Fibroblast of pulmonary artery (primary cell): ENCODE results near the gene TBL1Y.
"Not testable (repeated sequence)": the region's sequence is repeated elsewhere in the genome, so short reads cannot be mapped to it uniquely, and the experiment has no call there.

Source experiments
- DNase-seq: peaks from one replicate; pipeline ENCODE4 v3.0.0-alpha.2; 2010; ENCODE audit warnings: low read depth
- H3K4me3 ChIP-seq: replicated peaks from 2 replicates; pipeline ENCODE4 v1.5.1; 2011; ENCODE audit warnings: low read depth, mild to moderate bottlenecking, control low read depth, low read length, moderate library complexity
- TF ChIP-seq, protein P1 (sequence below): IDR thresholded peaks from 2 replicates; pipeline ENCODE4 v1.5.1; 2011; ENCODE audit warnings: mild to moderate bottlenecking, control low read depth, low read length, inconsistent platforms; ENCODE audit errors: missing control alignments

The TBL1Y gene

DNA sequence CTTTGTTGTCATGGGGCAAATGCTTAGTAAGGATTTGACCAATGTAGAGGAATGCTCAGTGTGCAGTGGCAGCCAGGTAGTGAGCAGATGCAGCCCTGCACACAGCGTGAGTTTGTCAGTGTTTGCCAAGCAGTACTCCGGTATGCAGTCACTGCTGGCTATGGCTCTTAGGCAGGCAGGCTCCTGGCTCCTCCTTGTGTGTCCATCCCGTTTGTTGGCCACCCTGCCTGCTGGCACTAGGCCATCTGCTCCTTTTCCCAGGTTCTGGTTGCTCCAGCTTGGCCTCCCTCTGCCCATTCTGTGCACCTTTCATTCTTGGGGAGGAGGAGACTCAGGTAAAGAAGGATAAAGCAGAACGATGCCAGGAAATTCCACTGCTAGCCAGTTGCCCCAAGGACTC is 106.0 kb downstream of the TBL1Y start:
- H3K4me3 ChIP-seq = no peak overlapping the region
- DNase-seq = no peak
- TF ChIP-seq, protein P1, sequence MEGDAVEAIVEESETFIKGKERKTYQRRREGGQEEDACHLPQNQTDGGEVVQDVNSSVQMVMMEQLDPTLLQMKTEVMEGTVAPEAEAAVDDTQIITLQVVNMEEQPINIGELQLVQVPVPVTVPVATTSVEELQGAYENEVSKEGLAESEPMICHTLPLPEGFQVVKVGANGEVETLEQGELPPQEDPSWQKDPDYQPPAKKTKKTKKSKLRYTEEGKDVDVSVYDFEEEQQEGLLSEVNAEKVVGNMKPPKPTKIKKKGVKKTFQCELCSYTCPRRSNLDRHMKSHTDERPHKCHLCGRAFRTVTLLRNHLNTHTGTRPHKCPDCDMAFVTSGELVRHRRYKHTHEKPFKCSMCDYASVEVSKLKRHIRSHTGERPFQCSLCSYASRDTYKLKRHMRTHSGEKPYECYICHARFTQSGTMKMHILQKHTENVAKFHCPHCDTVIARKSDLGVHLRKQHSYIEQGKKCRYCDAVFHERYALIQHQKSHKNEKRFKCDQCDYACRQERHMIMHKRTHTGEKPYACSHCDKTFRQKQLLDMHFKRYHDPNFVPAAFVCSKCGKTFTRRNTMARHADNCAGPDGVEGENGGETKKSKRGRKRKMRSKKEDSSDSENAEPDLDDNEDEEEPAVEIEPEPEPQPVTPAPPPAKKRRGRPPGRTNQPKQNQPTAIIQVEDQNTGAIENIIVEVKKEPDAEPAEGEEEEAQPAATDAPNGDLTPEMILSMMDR = no peak

DNA sequence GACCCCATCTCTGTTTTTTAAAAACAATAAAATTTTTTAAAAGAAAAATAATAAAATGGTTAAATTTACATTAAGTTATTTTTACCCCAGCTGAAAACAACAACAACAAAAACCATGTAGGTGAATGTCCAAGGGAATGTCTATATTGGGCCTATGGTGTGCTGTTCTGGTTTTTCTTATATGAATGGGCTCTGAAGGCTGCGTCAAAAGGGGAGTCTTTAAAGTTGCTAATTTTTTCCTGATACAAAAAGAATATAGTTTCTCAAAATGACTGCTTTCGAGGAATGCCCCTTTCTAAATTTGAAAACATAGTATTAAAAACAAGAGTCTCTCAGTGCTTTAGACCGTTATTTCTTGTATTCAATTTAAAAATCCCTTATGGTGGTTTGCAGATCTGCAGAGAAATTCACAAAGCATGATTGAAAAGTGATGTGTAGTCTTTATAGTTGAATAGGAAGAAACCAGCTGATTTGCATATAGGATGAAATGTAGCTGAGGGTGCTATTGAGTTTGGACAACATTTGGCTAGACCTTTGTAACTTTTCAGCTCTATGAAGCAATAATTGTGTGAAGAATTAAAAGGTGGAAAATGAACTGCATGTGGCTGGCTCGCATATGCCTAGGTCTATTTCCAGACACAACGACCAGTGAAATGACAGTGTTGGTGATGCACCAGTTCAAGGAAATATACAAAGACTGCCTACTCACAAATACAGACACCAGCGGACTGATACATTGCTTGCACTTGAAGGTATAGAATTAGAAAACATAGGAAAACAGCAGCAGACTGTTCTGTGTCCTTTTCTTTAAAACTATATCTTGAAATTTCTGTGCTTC is 107.0 kb downstream of the TBL1Y start:
- no peak for DNase-seq
- TF ChIP-seq, protein P1 = no peak
- H3K4me3 ChIP-seq = no peak overlapping the region

DNA sequence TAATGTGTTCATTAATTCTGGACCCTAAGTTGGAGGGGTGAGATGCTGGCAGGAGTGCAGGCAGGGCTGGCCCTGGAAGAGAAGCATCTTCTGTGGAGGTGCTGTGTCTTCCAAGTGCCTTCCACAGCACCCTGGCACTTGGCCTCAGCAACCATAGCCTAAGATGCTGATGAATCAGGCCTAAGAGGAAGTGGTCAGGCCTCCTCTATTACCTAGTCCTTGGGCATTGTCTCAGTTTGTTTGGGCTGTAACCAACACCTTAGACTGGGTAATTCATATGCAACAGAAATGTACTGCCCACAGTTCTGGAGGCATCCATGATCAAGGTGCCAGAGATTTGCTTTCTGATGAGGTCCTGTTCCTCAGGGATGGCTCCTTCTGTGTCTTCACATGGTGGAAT is 128.5 kb downstream of the TBL1Y start:
- H3K4me3 ChIP-seq = no peak overlapping the region
- no peak for DNase-seq
- TF ChIP-seq, protein P1 = no peak

DNA sequence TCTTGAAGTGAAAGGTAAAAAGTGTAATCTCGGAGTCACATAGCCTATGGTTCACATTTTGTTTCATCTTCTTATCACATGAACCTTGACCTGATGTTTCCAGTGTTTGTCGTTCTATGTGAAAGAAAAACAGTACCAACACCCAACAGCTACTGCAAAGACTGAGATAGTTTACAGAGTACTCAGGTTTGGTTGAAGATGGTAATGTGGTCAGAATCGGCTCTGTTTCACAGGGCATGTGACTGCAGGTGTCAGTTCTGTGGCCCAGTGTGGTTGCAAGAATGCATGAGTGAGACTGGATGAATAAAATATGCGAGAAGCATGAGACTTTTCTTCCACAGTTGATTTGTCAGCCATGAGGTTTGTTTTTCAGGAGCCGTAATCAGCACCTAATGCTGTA is 130.2 kb downstream of the TBL1Y start:
- TF ChIP-seq, protein P1 = no peak
- no peak for DNase-seq

DNA sequence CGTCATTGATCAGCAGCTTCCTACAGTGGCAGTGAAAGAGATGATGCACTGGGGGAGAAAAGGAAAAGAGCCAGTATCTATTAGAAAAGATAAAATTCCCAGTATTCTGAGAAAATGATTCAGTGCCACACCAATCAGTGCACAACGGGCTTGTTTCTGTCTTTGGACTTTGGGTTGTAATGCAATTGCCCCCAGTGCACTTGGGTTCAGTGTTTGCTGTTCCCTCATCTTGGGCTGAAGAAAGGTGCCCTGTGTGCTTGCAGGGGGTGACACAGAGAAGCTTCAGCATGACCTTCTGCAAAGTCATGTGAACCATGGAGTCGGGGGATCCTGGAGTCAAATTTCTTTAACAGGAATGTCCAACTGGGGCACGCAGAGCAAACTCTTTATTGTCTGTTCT is 131.5 kb downstream of the TBL1Y start:
- TF ChIP-seq, protein P1 = no peak
- DNase-seq = no peak

More for the DNA sequence above, 130.2 kb downstream of the TBL1Y start:
- no peak overlapping the region for H3K4me3 ChIP-seq

DNA sequence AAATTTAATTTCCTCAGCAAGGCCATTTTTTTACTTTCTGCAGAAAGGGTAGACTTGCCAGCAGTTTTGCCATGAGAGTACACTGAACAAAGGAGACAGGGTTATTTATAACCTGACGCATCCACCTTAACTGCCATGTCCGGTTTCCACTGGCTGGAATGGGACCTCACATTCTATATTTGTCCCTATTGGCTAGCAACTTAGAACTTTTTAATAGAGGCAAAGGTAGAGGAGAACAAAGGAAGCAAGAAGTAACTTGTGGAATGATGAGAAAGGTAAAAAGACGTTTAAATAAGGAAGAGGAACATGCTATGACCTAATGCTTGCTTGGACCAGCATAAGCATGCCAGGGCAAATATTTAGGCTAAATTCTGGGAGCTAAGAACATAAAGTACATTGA is 142.0 kb downstream of the TBL1Y start:
- DNase-seq = not testable (repeated sequence)

More for the DNA sequence above, 131.5 kb downstream of the TBL1Y start:
- H3K4me3 ChIP-seq = no peak overlapping the region

DNA sequence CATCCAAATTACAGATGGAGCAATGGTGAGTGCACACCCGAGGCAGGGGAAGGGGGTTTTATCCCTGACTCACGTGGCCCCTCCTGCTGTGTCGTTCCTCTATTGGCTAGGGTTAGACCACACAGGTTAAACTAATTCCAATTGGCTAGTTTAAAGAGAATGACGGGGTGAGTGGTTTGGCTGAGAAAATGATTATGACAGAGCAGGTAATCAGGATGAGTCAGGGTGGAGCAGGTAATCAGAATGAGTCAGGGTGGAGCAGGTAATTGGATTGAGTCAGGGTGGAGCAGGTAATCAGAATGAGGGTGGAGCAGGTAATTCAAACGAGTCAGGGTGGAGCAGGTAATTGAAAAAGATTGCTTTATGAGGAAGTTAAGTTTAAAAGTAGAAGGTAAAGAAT is 146.4 kb downstream of the TBL1Y start:
- H3K4me3 ChIP-seq = no peak overlapping the region
- TF ChIP-seq, protein P1 = no peak
- DNase-seq = no peak

More for the DNA sequence above, 142.0 kb downstream of the TBL1Y start:
- not testable (repeated sequence) for H3K4me3 ChIP-seq
